Mononuclear cell (primary cell): Measurements from ENCODE around the gene PCDHB14. TPM values are rescaled to one million over a fixed set of nuclear protein-coding genes. Genes with fewer than 3 reads are reported as not detected.
"Not testable (repeated sequence)": the region's sequence is repeated elsewhere in the genome, so short reads cannot be mapped to it uniquely, and the experiment has no call there.

ENCODE experiments used
- H3K27me3 ChIP-seq: 2 replicates; pipeline ENCODE4 v1.6.0; 2011; ENCODE audit warnings: low read length, control low read depth; ENCODE audit not compliant: insufficient read depth
- H3K4me1 ChIP-seq: 2 replicates; pipeline ENCODE4 v1.5.1; 2011; ENCODE audit warnings: mild to moderate bottlenecking, low read length, control low read depth; ENCODE audit not compliant: insufficient read depth
- H3K4me3 ChIP-seq: 2 replicates; pipeline ENCODE4 v1.5.1; 2011; ENCODE audit warnings: mild to moderate bottlenecking, low read length, moderate library complexity
- H3K9me3 ChIP-seq: 2 replicates; pipeline ENCODE4 v1.5.1; 2011; ENCODE audit warnings: low read depth, mild to moderate bottlenecking, control low read depth, low read length
- total RNA-seq: library from RNA; depleted of rRNA; stranded (reverse); fragments of >200 nt; gene quantifications from one replicate; pipeline ENCODE4 v1.2.3, GENCODE V29; 2012

PCDHB14 gene
- total RNA-seq = not detected

- peaks cover 45% of the 10 kb centered on the region for H3K27me3 ChIP-seq
- no peak within 1 kb of the TSS for H3K4me3 ChIP-seq
- peaks cover 8% of the 10 kb centered on the region for H3K9me3 ChIP-seq
- no peaks in the 10 kb centered on the region for H3K4me1 ChIP-seq
These were observed at the start of gene PCDHB14 for GRCh38 chr5:141223112-141223783. PCDHB14 (plus strand) TSS chr5:141223343; CDS start chr5:141223506, 163 bp downstream.

- peaks cover 38% of the 10 kb centered on the region for H3K27me3 ChIP-seq
- H3K9me3 ChIP-seq, H3K4me1 ChIP-seq, H3K4me3 ChIP-seq: not testable (repeated sequence)
These were observed 48.6 kb upstream of the PCDHB14 start for GRCh38 chr5:141174291-141175104.

GRCh38 chr5:141175933-141176332 lies 47.2 kb upstream of the PCDHB14 start:
- no peaks in the 10 kb centered on the region for H3K9me3 ChIP-seq
- H3K4me3 ChIP-seq = no peak overlapping the region
- H3K4me1 ChIP-seq = no peaks in the 10 kb centered on the region
- H3K27me3 ChIP-seq = peaks cover 34% of the 10 kb centered on the region

GRCh38 chr5:141177577-141178191 lies 45.5 kb upstream of the PCDHB14 start, which contains the start of gene PCDHB8:
PCDHB8 (plus strand) TSS chr5:141177790; CDS start chr5:141178035, 245 bp downstream.
- H3K4me1 ChIP-seq, H3K4me3 ChIP-seq, H3K9me3 ChIP-seq: not testable (repeated sequence)
- H3K27me3 ChIP-seq = peaks cover 47% of the 10 kb centered on the region

- peaks cover 50% of the 10 kb centered on the region for H3K27me3 ChIP-seq
- H3K9me3 ChIP-seq, H3K4me1 ChIP-seq, H3K4me3 ChIP-seq: not testable (repeated sequence)
These were observed 43.8 kb upstream of the PCDHB14 start for GRCh38 chr5:141179371-141179770.

- H3K4me1 ChIP-seq, H3K9me3 ChIP-seq, H3K4me3 ChIP-seq: not testable (repeated sequence)
- H3K27me3 ChIP-seq = peaks cover 50% of the 10 kb centered on the region
These were observed 43.3 kb upstream of the PCDHB14 start for GRCh38 chr5:141179876-141180275.

- Histone ChIP-seq H3K9me3 (no peaks in the 10 kb centered on the region), H3K27me3 (peaks cover 48% of the 10 kb centered on the region), H3K4me1 (no peaks in the 10 kb centered on the region), H3K4me3 (no peak overlapping the region)
These were observed 42.8 kb upstream of the PCDHB14 start for GRCh38 chr5:141180313-141180712.

GRCh38 chr5:141182248-141182647 lies 40.9 kb upstream of the PCDHB14 start, which contains the start of gene PCDHB16:
PCDHB16 (plus strand) TSS chr5:141182387; CDS start chr5:141182560, 173 bp downstream.
- Histone ChIP-seq H3K4me1 (no peaks in the 10 kb centered on the region), H3K4me3 (no peak within 1 kb of the TSS), H3K27me3 (peaks cover 34% of the 10 kb centered on the region), H3K9me3 (no peaks in the 10 kb centered on the region)

- peaks cover 28% of the 10 kb centered on the region for H3K27me3 ChIP-seq
- not testable (repeated sequence) for H3K4me1 ChIP-seq, H3K9me3 ChIP-seq, H3K4me3 ChIP-seq
These were observed 38.9 kb upstream of the PCDHB14 start for GRCh38 chr5:141184117-141184855.

GRCh38 chr5:141186897-141187512 lies 36.1 kb upstream of the PCDHB14 start, which contains the start of gene PCDHB9:
PCDHB9 (plus strand) TSS chr5:141187161; CDS start chr5:141187319, 158 bp downstream.
- Histone ChIP-seq H3K9me3 (no peaks in the 10 kb centered on the region), H3K4me3 (no peak within 1 kb of the TSS), H3K4me1 (no peaks in the 10 kb centered on the region), H3K27me3 (peaks cover 39% of the 10 kb centered on the region)

GRCh38 chr5:141188682-141189081 lies 34.5 kb upstream of the PCDHB14 start:
- H3K9me3 ChIP-seq, H3K4me3 ChIP-seq, H3K4me1 ChIP-seq: not testable (repeated sequence)
- H3K27me3 ChIP-seq = peaks cover 34% of the 10 kb centered on the region

GRCh38 chr5:141189131-141189530 lies 34.0 kb upstream of the PCDHB14 start:
- H3K27me3 ChIP-seq = peaks cover 34% of the 10 kb centered on the region
- H3K4me1 ChIP-seq, H3K4me3 ChIP-seq, H3K9me3 ChIP-seq: not testable (repeated sequence)

- Histone ChIP-seq H3K4me1 (no peaks in the 10 kb centered on the region), H3K4me3 (no peak within 1 kb of the TSS), H3K9me3 (peaks cover 14% of the 10 kb centered on the region), H3K27me3 (peaks cover 31% of the 10 kb centered on the region)
These were observed 30.9 kb upstream of the PCDHB14 start, which contains the start of gene PCDHB10 for GRCh38 chr5:141192110-141192725. PCDHB10 (plus strand) TSS chr5:141192353; CDS start chr5:141192553, 200 bp downstream.

- peaks cover 24% of the 10 kb centered on the region for H3K9me3 ChIP-seq
- not testable (repeated sequence) for H3K4me1 ChIP-seq, H3K4me3 ChIP-seq
- H3K27me3 ChIP-seq = peaks cover 37% of the 10 kb centered on the region
These were observed 28.8 kb upstream of the PCDHB14 start for GRCh38 chr5:141194332-141194731.
